ENCODE measurements around the gene B2M. TPM values are rescaled to one million over a fixed set of nuclear protein-coding genes. Genes with fewer than 3 reads are reported as not detected.
"Not testable (repeated sequence)": the region's sequence is repeated elsewhere in the genome, so short reads cannot be mapped to it uniquely, and the experiment has no call there.

Gene B2M
- total RNA-seq, 1 experiment from 2014 or later, result 855 TPM

- no peak for DNase-seq (ENCODE audit: low read depth)
These were observed 14.3 kb upstream of the B2M start for GRCh38 chr15:44697014-44697413.

GRCh38 chr15:44698641-44699040 is 12.7 kb upstream of the B2M start:
- DNase-seq (ENCODE audit: low read depth), result no peak

- DNase-seq (ENCODE audit: low read depth), result not testable (repeated sequence)
These were observed 10.6 kb upstream of the B2M start for GRCh38 chr15:44700676-44701075.

- no peak for DNase-seq (ENCODE audit: low read depth)
These were observed 5.3 kb upstream of the B2M start for GRCh38 chr15:44705986-44706385.

GRCh38 chr15:44706401-44706800 is 4.9 kb upstream of the B2M start:
- DNase-seq (ENCODE audit: low read depth), result no peak

- no peak for DNase-seq (ENCODE audit: low read depth)
These were observed 4.2 kb upstream of the B2M start for GRCh38 chr15:44706946-44707636.

GRCh38 chr15:44710236-44711095 is 851 bp upstream of the B2M start:
- peak; percentile 34 for DNase-seq (ENCODE audit: low read depth)

- DNase-seq (ENCODE audit: low read depth), result peak; percentile 17
These were observed 527 bp downstream of the B2M start for GRCh38 chr15:44711743-44712345.

GRCh38 chr15:44712346-44713005 is 1.2 kb downstream of the B2M start:
- peak; percentile 79 for DNase-seq (ENCODE audit: low read depth)

GRCh38 chr15:44713006-44713966 is 2.0 kb downstream of the B2M start:
- peak; percentile 53 for DNase-seq (ENCODE audit: low read depth)

GRCh38 chr15:44715142-44715796 is 4.0 kb downstream of the B2M start:
- DNase-seq (ENCODE audit: low read depth), result no peak

GRCh38 chr15:44715797-44716334 is 4.5 kb downstream of the B2M start:
- DNase-seq (ENCODE audit: low read depth), result no peak

- DNase-seq (ENCODE audit: low read depth), result no peak
These were observed 5.8 kb downstream of the B2M start for GRCh38 chr15:44716983-44717602.

- no peak for DNase-seq (ENCODE audit: low read depth)
These were observed 7.0 kb downstream of the B2M start for GRCh38 chr15:44718180-44718926.

- no peak for DNase-seq (ENCODE audit: low read depth)
These were observed 7.6 kb downstream of the B2M start for GRCh38 chr15:44718927-44719292.

- peak; percentile 8 for DNase-seq (ENCODE audit: low read depth)
These were observed 8.1 kb downstream of the B2M start for GRCh38 chr15:44719293-44719999.

- DNase-seq (ENCODE audit: low read depth), result not testable (repeated sequence)
These were observed 8.7 kb downstream of the B2M start for GRCh38 chr15:44720000-44720435.

Data from HT1080 (cell line).